Measurements from ENCODE around the gene PARL. TPM values are rescaled to one million over a fixed set of nuclear protein-coding genes. Genes with fewer than 3 reads are reported as not detected.

PARL gene
- total and polyA plus RNA-seq, 2 donors (not counting 3 experiments of a cell fraction or from before 2014, with no cell fraction given) = 38.8 to 48.1 TPM

GRCh38 chr3:183904833-183905780, 20.4 kb upstream of the PARL start:
- dilution Hi-C loops (cut with MboI; ENCODE audit: extremely low pct_ligation_motif_present, low sequenced_read_pairs) = no loop called here
- Histone ChIP-seq H3K9me3 (replicated peaks; ENCODE audit: control insufficient read depth, insufficient read depth, low read length) (no peaks in the 10 kb centered on the region), H3K9ac (replicated peaks; ENCODE audit: extremely low read depth, insufficient read depth, low read length) (no peak overlapping the region), H3K36me3 (ENCODE audit: control insufficient read depth in 2 of 2, extremely low read depth in 1 of 2, insufficient read depth in 2 of 2, low read length in 2 of 2) (no peaks in the 10 kb centered on the region), H3K4me3 (replicated peaks in 1 of 3; ENCODE audit: insufficient read depth in 1 of 3, low read depth in 1 of 3, low read length in 3 of 3) (no peak overlapping the region), H3K27ac (ENCODE audit: insufficient read depth, low read depth, low read length) (no peak overlapping the region), H3K4me1 (ENCODE audit: control insufficient read depth, extremely low read depth, insufficient read depth, low read length) (no peaks in the 10 kb centered on the region), H3K4me2 (ENCODE audit: insufficient read depth, low read length) (no peak overlapping the region), H3K79me2 (ENCODE audit: control insufficient read depth, insufficient read depth, low read length) (no peaks in the 10 kb centered on the region), H4K20me1 (replicated peaks; ENCODE audit: control insufficient read depth, extremely low read depth, insufficient read depth, low read length) (no peaks in the 10 kb centered on the region), H3K9me1 (replicated peaks; ENCODE audit: control insufficient read depth, extremely low read depth, insufficient read depth, low read length) (no peaks in the 10 kb centered on the region), H2AFZ (ENCODE audit: low read depth, low read length) (no peak overlapping the region), H3K27me3 (ENCODE audit: control insufficient read depth in 2 of 2, insufficient read depth in 2 of 2, low read length in 2 of 2) (no peaks in the 10 kb centered on the region)
- no peak for DNase-seq (ENCODE audit: low read depth, low spot score)
- ChIA-PET POLR2A (no interaction called here), CTCF (interaction anchor here (0.8 to 2.8 kb wide), 15 partner anchors 9 to 384 kb away, joined by 3 to 18 read pairs (median 5); partner anchors contain the start of genes ABCC5, EEF1AKMT4, EIF2B5 and PARL)
- intact Hi-C loops (cut with micrococcal nuclease) = no loop called here
- no TSS peak for BruUV-seq (replicated peaks)
- no peak for TF ChIP-seq JUN (IDR thresholded peaks at IDR 0.05; ENCODE audit: borderline replicate concordance, insufficient read depth, insufficient read length, low read depth)
- no peak for TF ChIP-seq GATA2 (IDR thresholded peaks at IDR 0.05; ENCODE audit: insufficient read depth, insufficient read length, low read depth, low read length)
- TF ChIP-seq CTCF (IDR thresholded peaks at IDR 0.05; ENCODE audit: extremely low read depth in 1 of 2, insufficient read depth in 1 of 2, low read depth in 1 of 2, low read length in 2 of 2) = no peak
- no peak for TF ChIP-seq POLR2AphosphoS5 (IDR thresholded peaks at IDR 0.05; ENCODE audit: insufficient read depth, low read depth, low read length)
- no peak for TF ChIP-seq POLR2A (IDR thresholded peaks at IDR 0.05; ENCODE audit: low read depth, low read length)
- no peak for TF ChIP-seq MYC (IDR thresholded peaks at IDR 0.05; ENCODE audit: low read depth, low read length)
- TF ChIP-seq EZH2 (IDR thresholded peaks at IDR 0.05; ENCODE audit: borderline replicate concordance, low read depth, low read length, severe bottlenecking) = no peak
- no peak for TF ChIP-seq MAX (IDR thresholded peaks at IDR 0.05; ENCODE audit: insufficient read depth, insufficient read length)
- no peak for TF ChIP-seq FOS (IDR thresholded peaks at IDR 0.05; ENCODE audit: borderline replicate concordance, insufficient read depth, low read length)
- no peak for FAIRE-seq

Data from endothelial cell of umbilical vein (primary cell).